ENCODE measurements around the gene BAG2.

BAG2 gene

GRCh38 chr6:57221936-57222742 is 50.0 kb downstream of the BAG2 start, which contains the start of gene RAB23:
Gene RAB23 (minus strand): TSS chr6:57222307. CDS start chr6:57210380, 11,927 bp downstream.
- peak; percentile 36 for DNase-seq (ENCODE audit: low read depth)

GRCh38 chr6:57222743-57223077 is 50.6 kb downstream of the BAG2 start:
- no peak for DNase-seq (ENCODE audit: low read depth)

DNA sequence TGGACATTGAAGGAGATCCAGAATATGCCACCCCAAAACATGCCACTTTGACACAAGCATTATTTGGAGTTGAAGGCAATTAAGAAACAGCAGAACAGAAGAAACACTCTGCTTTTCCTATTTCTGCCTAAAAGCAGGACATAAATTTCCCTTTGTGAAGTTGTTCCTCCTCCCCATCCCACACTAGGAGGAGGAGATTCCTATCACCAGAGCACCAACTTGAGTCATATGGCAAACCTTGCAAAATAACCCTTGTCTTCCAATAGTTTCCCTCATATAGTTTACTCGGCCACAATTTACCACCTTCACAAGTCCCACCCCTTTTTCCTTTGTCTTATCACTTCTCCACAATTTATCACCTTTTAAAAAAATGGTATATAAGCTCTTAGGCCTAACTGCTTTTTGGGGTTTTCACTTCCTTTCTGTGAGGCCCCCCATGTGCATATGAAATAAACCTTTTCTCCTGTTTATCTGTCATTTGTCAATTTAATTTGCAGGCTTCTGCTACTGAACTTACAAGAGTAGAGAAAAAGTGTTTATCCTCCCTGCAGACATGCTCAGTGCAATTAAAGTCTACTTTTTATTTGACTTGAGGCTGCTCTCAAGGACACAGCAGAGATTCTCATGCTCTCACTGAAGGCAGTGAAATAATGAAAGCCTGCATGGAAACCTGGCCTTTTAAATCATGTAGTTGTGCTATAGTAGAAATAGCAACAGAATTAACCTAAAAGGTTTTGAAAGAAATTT is 52.8 kb downstream of the BAG2 start:
- no peak for DNase-seq (ENCODE audit: low read depth)

DNA sequence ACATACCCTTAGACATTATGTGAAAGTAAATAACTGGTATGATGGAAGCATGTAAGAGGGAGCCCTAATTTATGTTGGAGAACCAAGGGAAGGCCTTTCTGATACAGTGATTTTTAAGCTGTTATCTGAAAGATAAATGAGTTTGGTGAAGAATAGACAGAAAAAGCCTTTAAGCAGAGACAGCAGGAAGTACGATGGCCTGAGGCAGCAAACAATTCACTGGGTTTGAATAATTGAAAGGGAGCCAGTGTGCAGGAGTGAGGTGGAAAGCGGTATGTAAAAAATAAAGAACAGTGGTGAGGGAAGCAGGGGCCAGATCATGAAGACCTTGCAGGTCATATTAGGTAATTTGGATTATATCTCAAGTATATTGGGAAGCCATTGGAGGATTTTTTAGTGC is 54.1 kb downstream of the BAG2 start:
- no peak for DNase-seq (ENCODE audit: low read depth)

Data from HS-27A (cell line).